Ascending aorta (tissue), 2 donors: Measurements from ENCODE around the gene TMEM132D. TPM values are rescaled to one million over a fixed set of nuclear protein-coding genes. Genes with fewer than 3 reads are reported as not detected.

ENCODE experiments used
- DNase-seq, 2 donors: peaks; one replicate each; pipeline ENCODE4 v3.0.0-alpha.2; 2019; ENCODE audit warnings: low spot score in 2 of 2
- H3K27ac ChIP-seq, 2 donors: fragments of 200-600 bp; sonication (generic); one replicate each; pipeline ENCODE4 v1.5.1; 2016 to 2017; ENCODE audit warnings: mild to moderate bottlenecking in 1 of 2
- H3K27me3 ChIP-seq: fragments of 200-600 bp; sonication (generic); one replicate; pipeline ENCODE4 v1.5.1; 2017
- H3K36me3 ChIP-seq, 2 donors: fragments of 200-600 bp; sonication (generic); one replicate each; pipeline ENCODE4 v1.5.1; 2016
- H3K4me1 ChIP-seq, 2 donors: fragments of 200-600 bp; sonication (generic); one replicate each; pipeline ENCODE4 v1.5.1; 2016 to 2017; ENCODE audit warnings: mild to moderate bottlenecking in 1 of 2
- H3K4me3 ChIP-seq, 2 donors: fragments of 200-600 bp; sonication (generic); one replicate each; pipeline ENCODE4 v1.5.1; 2016 to 2017; ENCODE audit warnings: mild to moderate bottlenecking in 1 of 2
- H3K9me3 ChIP-seq, 2 donors: fragments of 200-600 bp; sonication (generic); one replicate each; pipeline ENCODE4 v1.5.1; 2016
- intact Hi-C: fragments of 100-400 bp; cut with DNase I; formaldehyde crosslinking; loops from one replicate; pipeline ENCODE4 v1.15.1; 2023
- total RNA-seq: library from RNA; depleted of rRNA; stranded (reverse); fragments of >200 nt; gene quantifications from one replicate; pipeline ENCODE4 v1.1.0, GENCODE V29; 2016
- TF ChIP-seq, protein P1 (sequence below), 3 experiments: fragments of 200-600 bp in 2 of 3; fragments of 450-650 bp in 1 of 3; sonication (generic) in 2 of 3; IDR thresholded peaks; one replicate each; pipeline ENCODE4 v1.5.1; 2016 to 2019; ENCODE audit warnings: antibody characterized with exemption in 3 of 3, mild to moderate bottlenecking in 1 of 3, moderate library complexity in 1 of 3

TMEM132D gene
- total RNA-seq, 1 donor from 2014 or later: not detected

DNA sequence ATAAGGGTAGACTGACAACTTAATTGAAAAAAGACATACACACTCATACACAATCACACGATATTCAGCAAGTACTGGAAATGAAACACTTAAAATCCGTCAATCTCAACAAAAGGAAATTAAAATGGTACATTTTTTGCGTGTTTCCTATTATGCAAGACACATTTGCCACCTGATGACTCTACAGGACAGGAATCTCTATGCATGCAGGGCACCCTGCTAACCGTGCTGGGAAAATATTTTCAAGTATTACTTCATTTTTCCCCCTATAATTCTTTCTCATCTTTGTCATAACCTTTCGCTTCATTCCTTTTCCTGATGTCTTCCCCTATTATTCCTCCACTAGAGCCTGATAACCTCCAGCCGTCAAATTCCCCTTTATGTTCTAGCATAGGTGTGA is 150.2 kb downstream of the TMEM132D start:
- Histone ChIP-seq H3K9me3 (no peaks in the 10 kb centered on the region), H3K27ac (no peak overlapping the region), H3K4me1 (no peaks in the 10 kb centered on the region), H3K27me3 (no peaks in the 10 kb centered on the region), H3K4me3 (no peak overlapping the region), H3K36me3 (no peaks in the 10 kb centered on the region)
- TF ChIP-seq, protein P1, sequence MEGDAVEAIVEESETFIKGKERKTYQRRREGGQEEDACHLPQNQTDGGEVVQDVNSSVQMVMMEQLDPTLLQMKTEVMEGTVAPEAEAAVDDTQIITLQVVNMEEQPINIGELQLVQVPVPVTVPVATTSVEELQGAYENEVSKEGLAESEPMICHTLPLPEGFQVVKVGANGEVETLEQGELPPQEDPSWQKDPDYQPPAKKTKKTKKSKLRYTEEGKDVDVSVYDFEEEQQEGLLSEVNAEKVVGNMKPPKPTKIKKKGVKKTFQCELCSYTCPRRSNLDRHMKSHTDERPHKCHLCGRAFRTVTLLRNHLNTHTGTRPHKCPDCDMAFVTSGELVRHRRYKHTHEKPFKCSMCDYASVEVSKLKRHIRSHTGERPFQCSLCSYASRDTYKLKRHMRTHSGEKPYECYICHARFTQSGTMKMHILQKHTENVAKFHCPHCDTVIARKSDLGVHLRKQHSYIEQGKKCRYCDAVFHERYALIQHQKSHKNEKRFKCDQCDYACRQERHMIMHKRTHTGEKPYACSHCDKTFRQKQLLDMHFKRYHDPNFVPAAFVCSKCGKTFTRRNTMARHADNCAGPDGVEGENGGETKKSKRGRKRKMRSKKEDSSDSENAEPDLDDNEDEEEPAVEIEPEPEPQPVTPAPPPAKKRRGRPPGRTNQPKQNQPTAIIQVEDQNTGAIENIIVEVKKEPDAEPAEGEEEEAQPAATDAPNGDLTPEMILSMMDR (IDR thresholded peaks at IDR 0.05): no peak
- DNase-seq: no peak
- intact Hi-C loops: no loop called here

DNA sequence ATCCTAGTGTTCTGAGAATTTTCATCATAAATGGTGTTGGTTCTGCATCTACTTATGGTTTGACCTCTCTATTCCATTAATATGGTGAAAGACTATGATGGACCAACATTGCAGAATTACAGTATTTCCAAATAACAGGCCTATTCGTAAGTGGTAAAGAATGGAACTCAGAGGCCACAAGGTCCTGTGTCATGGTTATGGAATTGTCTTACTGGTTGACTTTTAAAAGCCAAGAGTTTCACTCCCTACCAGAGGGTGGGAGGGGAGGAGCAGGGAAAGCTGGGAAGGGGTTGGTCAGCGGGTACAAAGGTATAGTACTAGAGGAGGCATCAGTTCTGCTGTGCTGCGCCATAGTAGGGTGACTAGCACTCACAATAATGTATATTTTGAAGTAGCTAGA is 153.4 kb downstream of the TMEM132D start:
- H3K27ac ChIP-seq: no peak overlapping the region
- H3K4me3 ChIP-seq: no peak overlapping the region
- no peaks in the 10 kb centered on the region for H3K4me1 ChIP-seq
- H3K27me3 ChIP-seq: no peaks in the 10 kb centered on the region
- H3K9me3 ChIP-seq: no peaks in the 10 kb centered on the region
- intact Hi-C loops: no loop called here
- H3K36me3 ChIP-seq: no peaks in the 10 kb centered on the region
- DNase-seq: no peak
- TF ChIP-seq, protein P1 (IDR thresholded peaks at IDR 0.05): no peak

DNA sequence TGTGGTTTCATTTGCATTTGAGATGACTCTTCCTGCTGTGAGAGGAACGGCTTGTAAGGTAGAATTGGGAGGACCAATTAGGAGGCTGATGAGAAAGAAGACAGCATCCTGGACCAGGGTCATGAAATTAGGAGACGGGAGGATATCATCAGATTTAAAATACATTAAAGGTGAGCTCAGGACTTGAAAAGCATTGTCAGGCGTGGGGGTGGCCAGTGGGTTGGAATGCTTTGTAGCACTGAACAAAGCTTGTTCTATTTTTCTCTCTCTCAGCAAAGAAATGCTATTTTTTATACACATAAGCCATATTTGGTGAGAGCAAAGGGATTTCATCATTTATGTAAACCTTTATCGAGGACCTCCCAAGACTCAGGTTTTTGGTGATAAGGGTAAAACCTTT is 157.5 kb downstream of the TMEM132D start:
- TF ChIP-seq, protein P1 (IDR thresholded peaks at IDR 0.05): no peak
- no peak for DNase-seq
- H3K4me1 ChIP-seq: no peaks in the 10 kb centered on the region
- no peak overlapping the region for H3K27ac ChIP-seq
- no peaks in the 10 kb centered on the region for H3K27me3 ChIP-seq
- H3K4me3 ChIP-seq: no peak overlapping the region
- intact Hi-C loops: no loop called here
- no peaks in the 10 kb centered on the region for H3K36me3 ChIP-seq
- no peaks in the 10 kb centered on the region for H3K9me3 ChIP-seq

DNA sequence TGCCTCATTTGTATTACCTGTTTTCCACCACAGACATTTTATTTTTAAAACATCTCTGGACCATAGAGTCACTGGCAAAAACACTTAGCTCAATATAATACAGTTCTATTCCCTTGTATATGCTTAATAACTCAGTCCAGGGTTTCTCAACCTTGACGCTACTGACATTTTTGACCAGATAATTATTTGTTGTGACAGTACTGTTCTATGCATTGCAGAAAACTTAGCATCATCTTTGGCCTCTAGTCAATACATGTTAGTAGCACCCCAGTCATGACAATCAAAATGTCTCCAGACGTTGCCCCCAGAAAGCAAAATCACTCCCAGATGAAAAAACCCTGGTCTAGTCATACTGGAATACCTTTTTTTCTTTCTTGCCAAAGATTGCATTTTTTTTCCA is 174.7 kb downstream of the TMEM132D start:
- Histone ChIP-seq H3K27ac (no peak overlapping the region), H3K9me3 (no peaks in the 10 kb centered on the region), H3K4me3 (no peak overlapping the region), H3K4me1 (no peaks in the 10 kb centered on the region), H3K36me3 (no peaks in the 10 kb centered on the region), H3K27me3 (no peaks in the 10 kb centered on the region)
- no peak for DNase-seq
- TF ChIP-seq, protein P1 (IDR thresholded peaks at IDR 0.05): no peak
- intact Hi-C loops: no loop called here

DNA sequence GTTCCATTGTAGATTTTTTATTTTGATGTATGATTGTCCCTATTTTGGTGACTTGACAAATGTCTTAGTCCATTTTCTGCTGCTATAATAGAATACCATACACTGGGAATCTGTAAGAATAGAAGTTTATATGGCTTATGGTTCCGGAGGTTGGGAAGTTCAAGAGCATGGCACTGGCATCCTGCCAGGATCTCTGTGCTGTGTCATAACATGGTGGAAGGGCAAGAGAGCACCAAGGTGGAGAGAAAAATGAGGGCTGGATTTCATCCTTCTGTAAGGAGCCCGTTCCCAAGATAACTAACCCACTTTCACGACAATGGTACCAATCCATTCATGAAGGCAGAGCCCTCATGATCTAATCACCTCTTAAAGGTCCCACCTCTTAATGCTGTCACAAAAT is 176.7 kb downstream of the TMEM132D start:
- Histone ChIP-seq H3K9me3 (no peaks in the 10 kb centered on the region), H3K36me3 (no peaks in the 10 kb centered on the region)

More for the DNA sequence above, 176.7 kb downstream of the TMEM132D start:
- H3K27ac ChIP-seq: no peak overlapping the region
- intact Hi-C loops: no loop called here
- no peak overlapping the region for H3K4me3 ChIP-seq
- DNase-seq: no peak
- TF ChIP-seq, protein P1 (IDR thresholded peaks at IDR 0.05): no peak
- H3K27me3 ChIP-seq: no peaks in the 10 kb centered on the region
- H3K4me1 ChIP-seq: no peaks in the 10 kb centered on the region
